Adrenal gland (tissue), 12 donors: ENCODE data around the gene OAF. TPM values are rescaled to one million over a fixed set of nuclear protein-coding genes. Genes with fewer than 3 reads are reported as not detected.
"Not testable (repeated sequence)": the region's sequence is repeated elsewhere in the genome, so short reads cannot be mapped to it uniquely, and the experiment has no call there.

Experiments used
- DNase-seq, 7 donors: peaks; one replicate each; pipeline ENCODE4 v3.0.0-alpha.2; 2019 to 2020
- H3K27ac ChIP-seq, 5 donors: fragments of 200-600 bp; sonication (generic) in 4 of 5; 1 replicate in 3 of 5; 2 replicates in 2 of 5; pipeline versions ENCODE4 v1.5.1 to v1.8.0; 2016 to 2020; ENCODE audit warnings: mild to moderate bottlenecking in 1 of 5
- H3K27me3 ChIP-seq: fragments of 200-600 bp; 2 replicates; pipeline ENCODE4 v1.8.0; 2021
- H3K36me3 ChIP-seq, 2 donors: fragments of 200-600 bp; replicated peaks in 1 of 2; 1 replicate in 1 of 2; 2 replicates in 1 of 2; pipeline versions ENCODE4 v1.5.1 to v1.8.0; 2018 to 2022
- H3K4me1 ChIP-seq, 2 donors: fragments of 200-600 bp; replicated peaks in 1 of 2; 1 replicate in 1 of 2; 2 replicates in 1 of 2; pipeline versions ENCODE4 v1.5.1 to v1.8.0; 2018 to 2021
- H3K4me3 ChIP-seq, 4 donors: fragments of 200-600 bp; sonication (generic) in 3 of 4; one replicate each; pipeline ENCODE4 v1.5.1; 2016 to 2018
- H3K9me3 ChIP-seq, 3 donors: fragments of 200-600 bp; sonication (generic) in 1 of 3; replicated peaks in 1 of 3; 1 replicate in 2 of 3; 2 replicates in 1 of 3; pipeline versions ENCODE4 v1.5.1 to v1.8.0; 2016 to 2021
- POLR2A ChIP-seq, 2 donors: fragments of 450-650 bp; IDR thresholded peaks; one replicate each; pipeline ENCODE4 v1.6.1; 2017; ENCODE audit warnings: antibody characterized with exemption in 2 of 2, mild to moderate bottlenecking in 2 of 2, moderate library complexity in 1 of 2
- WGBS, 4 donors: extraction: QIAGEN DNeasy Blood & Tissue Kit in 2 of 4; methylation state at CpG; one replicate each; pipeline versions ENCODE4 v1.1.5 to v1.1.7; 2013 to 2017; 5-methylcytosine and 5-hydroxymethylcytosine counted together
- intact Hi-C, 2 donors: fragments of 100-400 bp; cut with DNase I; formaldehyde crosslinking; loops; one replicate each; pipeline versions ENCODE4 v1.14.1 to v1.15.0; 2022 to 2023
- polyA plus RNA-seq, 3 donors: library from polyadenylated mRNA; stranded (reverse); fragments of 200-250 nt in 2 of 3; fragments of 350-450 nt in 1 of 3; fragmentation: Illumina TruSeq in 1 of 3; extraction: RNeasy Lipid Tissue Mini Kit (QIAGEN cat#74804) in 1 of 3; gene quantifications; one replicate each; pipeline ENCODE4 v1.2.3, GENCODE V29; 2013 to 2014
- total RNA-seq, 9 donors: library from RNA; depleted of rRNA in 4 of 9; stranded (reverse); fragments of >200 nt in 4 of 9; fragments of 120-200 nt in 1 of 9; fragmentation: NEBNext Ultra II Directional in 1 of 9; extraction: Animal tissue kit (Norgen Biotek cat#: 25700) in 1 of 9; gene quantifications; one replicate each; pipeline versions ENCODE4 v1.1.0 to v1.2.4, GENCODE V29; 2013 to 2023
- TF ChIP-seq, protein P1 (sequence below), 6 experiments: fragments of 450-650 bp in 4 of 6; fragments of 200-600 bp in 2 of 6; sonication (generic) in 1 of 6; IDR thresholded peaks; 1 replicate in 5 of 6; 2 replicates in 1 of 6; pipeline versions ENCODE4 v1.5.1 to v1.8.0; 2016 to 2021; ENCODE audit warnings: antibody characterized with exemption in 6 of 6, mild to moderate bottlenecking in 2 of 6, moderate library complexity in 1 of 6
- donor health status: healthy with polysubstance abuse.
- donor health status: Bipolar disorder and iron deficiency.
- donor health status: DM: yes; HTN: yes; CAD: no.
- donor health status: DM: no; HTN: no; CAD: no.
- donor health status: DM: no; HTN: no; CAD: no.
- donor health status: DM: yes; HTN: yes; CAD: no.

OAF gene
- total and polyA plus RNA-seq, 12 donors, result 67.7 to 253 (median 169) TPM

DNA sequence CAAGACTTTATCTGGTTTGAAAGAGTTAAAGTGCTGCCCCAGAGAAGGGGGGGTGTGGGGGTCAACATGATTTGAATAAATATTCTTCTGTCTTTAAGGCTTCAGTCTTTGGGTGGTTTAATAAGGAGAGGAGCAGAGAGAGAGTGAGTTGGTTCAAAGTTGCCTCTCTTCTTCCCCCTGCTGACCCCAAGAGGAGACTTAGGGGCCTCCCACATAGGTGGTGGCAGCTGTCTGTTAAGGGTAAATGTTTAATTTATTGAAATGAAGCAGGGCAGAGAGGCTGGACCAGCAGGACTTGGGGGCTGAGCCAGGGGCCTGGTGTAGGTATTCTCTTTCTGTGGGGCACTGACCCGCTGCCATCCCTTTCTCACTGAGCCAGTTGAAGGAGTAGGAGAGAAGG, 34.6 kb downstream of the OAF start:
- Histone ChIP-seq H3K4me3 (no peak overlapping the region), H3K9me3 (no peaks in the 10 kb centered on the region), H3K36me3 (no peaks in the 10 kb centered on the region), H3K4me1 (no peaks in the 10 kb centered on the region), H3K27ac (no peak overlapping the region), H3K27me3 (peaks cover 23% of the 10 kb centered on the region)
- intact Hi-C loops, result no loop called here
- no peak for DNase-seq
- 90 to 100% (median 93%) methylated on average over 1 of the region's 1 CpG for WGBS, 4 donors
- TF ChIP-seq, protein P1, sequence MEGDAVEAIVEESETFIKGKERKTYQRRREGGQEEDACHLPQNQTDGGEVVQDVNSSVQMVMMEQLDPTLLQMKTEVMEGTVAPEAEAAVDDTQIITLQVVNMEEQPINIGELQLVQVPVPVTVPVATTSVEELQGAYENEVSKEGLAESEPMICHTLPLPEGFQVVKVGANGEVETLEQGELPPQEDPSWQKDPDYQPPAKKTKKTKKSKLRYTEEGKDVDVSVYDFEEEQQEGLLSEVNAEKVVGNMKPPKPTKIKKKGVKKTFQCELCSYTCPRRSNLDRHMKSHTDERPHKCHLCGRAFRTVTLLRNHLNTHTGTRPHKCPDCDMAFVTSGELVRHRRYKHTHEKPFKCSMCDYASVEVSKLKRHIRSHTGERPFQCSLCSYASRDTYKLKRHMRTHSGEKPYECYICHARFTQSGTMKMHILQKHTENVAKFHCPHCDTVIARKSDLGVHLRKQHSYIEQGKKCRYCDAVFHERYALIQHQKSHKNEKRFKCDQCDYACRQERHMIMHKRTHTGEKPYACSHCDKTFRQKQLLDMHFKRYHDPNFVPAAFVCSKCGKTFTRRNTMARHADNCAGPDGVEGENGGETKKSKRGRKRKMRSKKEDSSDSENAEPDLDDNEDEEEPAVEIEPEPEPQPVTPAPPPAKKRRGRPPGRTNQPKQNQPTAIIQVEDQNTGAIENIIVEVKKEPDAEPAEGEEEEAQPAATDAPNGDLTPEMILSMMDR (IDR thresholded peaks at IDR 0.05), result no peak
- no peak for TF ChIP-seq POLR2A (IDR thresholded peaks at IDR 0.05)

DNA sequence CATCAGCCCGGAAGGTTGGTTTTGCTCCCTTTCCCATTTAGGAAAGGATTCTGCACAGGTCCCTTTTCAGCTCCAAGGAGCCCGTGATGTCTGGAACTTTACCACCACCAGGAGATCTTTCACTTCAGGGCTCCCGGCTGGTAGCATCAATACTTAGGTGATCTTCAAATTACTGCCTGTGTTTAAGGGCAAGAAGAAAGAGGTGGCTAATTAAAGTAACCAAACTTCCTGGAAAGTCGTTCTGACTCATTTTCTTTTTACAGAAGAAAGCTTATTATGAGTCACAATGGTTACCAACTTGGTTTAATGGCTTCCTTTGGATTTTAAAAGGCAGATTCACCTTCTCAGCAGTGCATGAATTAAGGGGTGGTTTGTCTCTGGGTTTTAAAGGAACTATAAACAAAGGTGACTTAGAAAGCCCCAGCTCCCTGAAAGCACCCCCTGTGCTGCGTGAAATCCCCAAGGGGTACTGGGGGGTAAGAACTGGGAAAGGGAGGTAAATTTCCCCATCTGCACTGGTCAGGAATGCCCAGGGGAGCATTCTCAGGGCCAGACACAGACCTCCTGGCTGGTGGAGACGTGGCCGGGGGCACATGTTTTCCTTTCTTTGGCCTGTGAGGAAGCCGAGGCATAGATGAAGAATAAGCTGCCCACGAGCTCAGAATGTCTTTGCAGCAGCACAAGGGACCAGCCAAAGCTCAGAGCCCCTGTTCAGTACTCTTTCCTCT, 37.9 kb downstream of the OAF start:
- intact Hi-C loops, result no loop called here
- WGBS, 4 donors, result 55 to 67% (median 60%) methylated on average over 9 of the region's 9 CpGs
- Histone ChIP-seq H3K27ac (no peak overlapping the region), H3K36me3 (no peaks in the 10 kb centered on the region), H3K27me3 (no peaks in the 10 kb centered on the region), H3K4me1 (no peaks in the 10 kb centered on the region), H3K4me3 (no peak overlapping the region), H3K9me3 (no peaks in the 10 kb centered on the region)
- no peak for DNase-seq
- TF ChIP-seq, protein P1 (IDR thresholded peaks at IDR 0.05), result no peak
- no peak for TF ChIP-seq POLR2A (IDR thresholded peaks at IDR 0.05)

DNA sequence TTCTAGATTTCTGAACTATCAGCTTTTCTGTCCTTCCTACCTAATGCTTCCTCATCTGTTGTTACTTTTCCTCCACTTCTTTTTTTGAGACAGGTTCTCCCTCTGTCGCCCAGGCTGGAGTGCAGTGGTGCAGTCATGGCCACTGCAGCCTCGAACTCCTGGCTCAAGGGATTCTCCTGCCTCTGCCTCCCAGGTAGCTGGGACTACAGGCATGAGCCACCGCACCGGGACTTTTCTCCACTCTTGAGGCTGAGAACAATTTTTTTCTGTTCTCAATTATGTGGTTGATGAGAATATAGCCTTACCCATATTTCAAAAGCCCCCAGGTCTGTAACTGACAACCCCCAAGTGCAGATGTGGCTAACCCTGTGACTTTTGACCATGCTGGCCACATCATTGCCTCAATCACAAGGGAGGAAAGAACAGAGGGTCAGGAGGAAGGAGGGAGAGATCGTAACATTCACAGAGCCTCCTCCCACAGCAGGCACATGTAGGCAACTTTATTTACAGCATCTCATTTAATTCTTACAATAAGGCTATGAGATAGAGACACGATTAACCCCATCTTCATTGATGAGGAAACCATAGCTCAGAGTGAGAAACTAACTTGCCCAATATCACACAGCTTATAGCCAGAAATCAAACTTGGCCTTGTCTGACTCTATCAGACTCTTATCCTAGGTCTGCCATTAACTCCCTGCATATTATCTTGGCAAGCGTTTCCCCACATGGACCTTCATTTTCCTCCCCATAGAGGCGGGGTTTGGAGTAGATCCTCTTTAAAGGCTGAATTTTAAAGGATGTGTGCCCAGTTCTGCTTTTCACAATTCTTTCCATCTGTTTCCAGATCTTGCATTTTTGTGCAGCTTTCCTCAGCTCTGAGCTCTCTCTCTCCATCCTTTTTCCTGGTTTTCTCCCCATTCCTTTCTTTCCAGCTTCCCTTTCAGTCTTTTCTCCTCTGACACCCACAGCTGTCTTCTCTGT, 38.7 kb downstream of the OAF start:
- Histone ChIP-seq H3K4me1 (no peaks in the 10 kb centered on the region), H3K27me3 (no peaks in the 10 kb centered on the region), H3K27ac (no peak overlapping the region), H3K4me3 (no peak overlapping the region), H3K9me3 (no peaks in the 10 kb centered on the region), H3K36me3 (no peaks in the 10 kb centered on the region)
- intact Hi-C loops, result no loop called here
- TF ChIP-seq, protein P1 (IDR thresholded peaks at IDR 0.05), result no peak
- no peak for TF ChIP-seq POLR2A (IDR thresholded peaks at IDR 0.05)
- DNase-seq, result no peak
- WGBS, 4 donors, result 73 to 82% (median 77%) methylated on average over 8 of the region's 8 CpGs

DNA sequence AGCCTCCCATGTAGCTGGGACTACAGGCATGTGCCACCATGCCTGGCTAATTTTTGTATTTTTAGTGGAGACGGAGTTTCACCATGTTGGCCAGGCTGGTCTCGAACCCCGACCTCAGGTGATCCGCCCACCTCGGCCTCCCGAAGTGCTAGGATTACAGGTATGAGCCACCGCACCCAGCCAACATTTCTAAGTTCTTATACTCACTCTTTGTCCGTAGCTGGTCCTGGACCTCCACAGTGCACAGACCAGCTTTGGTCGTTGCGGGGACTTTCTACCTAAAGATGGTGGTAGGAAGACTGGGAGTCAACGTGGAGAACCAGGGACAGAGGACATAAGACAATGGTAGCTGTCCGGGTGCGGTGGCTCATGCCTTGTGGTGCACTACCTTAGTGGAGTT, 42.5 kb downstream of the OAF start:
- H3K27me3 ChIP-seq, H3K4me1 ChIP-seq, intact Hi-C loops, H3K27ac ChIP-seq, H3K9me3 ChIP-seq, H3K4me3 ChIP-seq, H3K36me3 ChIP-seq, DNase-seq: not testable (repeated sequence)
- 91 to 93% (median 92%) methylated on average over 13 of the region's 13 CpGs for WGBS, 4 donors
